ENCODE data around the gene ZDHHC7.
A peak's percentile ranks its signal among the peaks of the same experiment; 100 is the strongest.
"Not testable (repeated sequence)": the region's sequence is repeated elsewhere in the genome, so short reads cannot be mapped to it uniquely, and the experiment has no call there.

ZDHHC7 gene

GRCh38 chr16:84959784-84960417 is 51.4 kb downstream of the ZDHHC7 start:
- no peak for DNase-seq

- DNase-seq, result no peak
Observed at GRCh38 chr16:84959045-84959576, 52.2 kb downstream of the ZDHHC7 start.

- DNase-seq, result no peak
Observed at GRCh38 chr16:84957792-84958191, 53.5 kb downstream of the ZDHHC7 start.

GRCh38 chr16:84957192-84957591 is 54.1 kb downstream of the ZDHHC7 start:
- no peak for DNase-seq

GRCh38 chr16:84955427-84955826 is 55.9 kb downstream of the ZDHHC7 start:
- no peak for DNase-seq

- DNase-seq, result no peak
Observed at GRCh38 chr16:84953190-84953746, 58.1 kb downstream of the ZDHHC7 start.

- peak; percentile 54 for DNase-seq
Observed at GRCh38 chr16:84952335-84953189, 58.8 kb downstream of the ZDHHC7 start.

- peak; percentile 28 for DNase-seq
Observed at GRCh38 chr16:84950906-84951305, 60.4 kb downstream of the ZDHHC7 start.

- no peak for DNase-seq
Observed at GRCh38 chr16:84949772-84950436, 61.4 kb downstream of the ZDHHC7 start.

- DNase-seq, result no peak
Observed at GRCh38 chr16:84948851-84949610, 62.3 kb downstream of the ZDHHC7 start.

GRCh38 chr16:84947996-84948850 is 63.1 kb downstream of the ZDHHC7 start:
- DNase-seq, result no peak

GRCh38 chr16:84947022-84947421 is 64.3 kb downstream of the ZDHHC7 start:
- DNase-seq, result no peak

- no peak for DNase-seq
Observed at GRCh38 chr16:84943620-84944019, 67.7 kb downstream of the ZDHHC7 start.

GRCh38 chr16:84942786-84943185 is 68.5 kb downstream of the ZDHHC7 start:
- DNase-seq, result no peak

GRCh38 chr16:84941921-84942320 is 69.4 kb downstream of the ZDHHC7 start:
- no peak for DNase-seq

GRCh38 chr16:84940670-84941551 is 70.4 kb downstream of the ZDHHC7 start:
- DNase-seq, result no peak

GRCh38 chr16:84938616-84939015 is 72.7 kb downstream of the ZDHHC7 start:
- DNase-seq, result not testable (repeated sequence)

GRCh38 chr16:84937196-84938005 is 73.9 kb downstream of the ZDHHC7 start:
- no peak for DNase-seq
